ENCODE measurements around the gene HAT1.
A peak's percentile ranks its signal among the peaks of the same experiment; 100 is the strongest.
"Not testable (repeated sequence)": the region's sequence is repeated elsewhere in the genome, so short reads cannot be mapped to it uniquely, and the experiment has no call there.

HAT1 gene

DNA sequence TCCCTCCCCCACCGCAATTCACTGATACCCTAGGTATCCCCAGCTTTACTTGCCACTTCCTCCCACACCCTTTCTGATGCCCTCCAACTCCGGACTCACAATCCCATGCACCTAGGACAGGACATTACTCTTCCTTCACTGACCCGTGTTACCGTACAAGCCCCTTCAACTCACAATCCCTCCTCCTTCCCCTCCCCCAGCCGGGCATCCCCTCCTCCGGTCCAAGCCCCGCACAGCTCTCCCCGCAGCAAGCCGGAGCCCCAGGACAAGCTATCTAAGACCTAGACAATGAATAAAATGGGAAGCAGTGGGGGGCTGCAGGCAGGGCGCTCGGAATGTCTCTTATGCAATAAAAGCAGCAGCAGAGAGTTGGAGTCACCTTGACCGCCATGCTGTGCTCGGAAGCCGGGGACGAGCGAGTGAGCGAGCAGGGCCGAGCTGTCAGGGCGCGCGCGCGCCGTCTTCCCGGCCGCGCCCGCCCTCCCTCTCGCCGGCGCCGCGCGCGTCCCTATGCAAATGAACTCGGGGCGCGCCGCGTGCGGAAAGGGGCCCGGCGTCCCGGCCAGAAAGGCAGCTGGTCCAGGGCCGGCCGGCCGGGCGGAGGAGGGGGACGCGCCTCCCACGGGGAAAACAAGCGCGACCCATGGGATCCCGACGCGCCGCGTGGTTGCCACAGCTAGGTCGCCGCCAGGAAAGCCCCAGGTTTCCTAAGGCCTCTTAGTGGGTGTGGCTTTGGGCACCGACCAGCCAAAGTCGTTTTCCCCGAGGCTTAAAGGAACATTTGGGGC, 28.2 kb upstream of the HAT1 start, which contains the start of gene SLC25A12:
TSS of gene SLC25A12 (minus strand) at position 421 of the 788 bp plus-strand sequence. CDS start at position 391, 30 bp downstream.
- peaks cover 30% of the 10 kb centered on the region for H3K4me1 ChIP-seq (ENCODE audit: insufficient read depth, low read length)
- no peaks in the 10 kb centered on the region for H3K27me3 ChIP-seq (ENCODE audit: control insufficient read depth in 1 of 2, insufficient read depth in 2 of 2, low read length in 2 of 2)

DNA sequence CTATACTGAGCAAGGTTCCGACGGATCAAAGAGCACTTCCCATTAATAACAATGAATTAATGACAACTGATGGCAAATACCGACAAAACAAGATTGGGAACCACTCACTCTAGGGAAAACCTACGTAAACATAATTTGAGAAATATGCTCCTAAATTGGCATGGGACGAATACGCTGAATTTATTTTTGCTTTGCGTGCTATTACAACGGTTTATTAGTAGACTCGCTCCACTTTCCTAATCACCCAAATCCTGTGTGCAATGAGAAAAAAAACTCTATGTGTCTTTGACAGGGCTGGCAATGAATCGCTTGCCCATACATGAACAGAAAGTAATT, 27.7 kb upstream of the HAT1 start:
- Histone ChIP-seq H3K27ac (ENCODE audit: low read depth, low read length) (peak overlapping the region; percentile 92), H3K4me1 (ENCODE audit: insufficient read depth, low read length) (peaks cover 25% of the 10 kb centered on the region), H3K36me3 (ENCODE audit: insufficient read depth, low read length) (no peaks in the 10 kb centered on the region), H3K4me3 (ENCODE audit: low read depth in 1 of 2, low read length in 2 of 2) (peak overlapping the region; percentile 78 to 89), H3K9ac (ENCODE audit: low read length) (peak overlapping the region; percentile 24), H3K27me3 (ENCODE audit: control insufficient read depth in 1 of 2, insufficient read depth in 2 of 2, low read length in 2 of 2) (no peaks in the 10 kb centered on the region), H3K9me3 (ENCODE audit: low read length) (no peaks in the 10 kb centered on the region)

More for the DNA sequence above, 28.2 kb upstream of the HAT1 start, which contains the start of gene SLC25A12:
- Histone ChIP-seq H3K9me3 (ENCODE audit: low read length) (no peaks in the 10 kb centered on the region), H3K36me3 (ENCODE audit: insufficient read depth, low read length) (no peaks in the 10 kb centered on the region), H3K9ac (ENCODE audit: low read length) (peak within 1 kb of the TSS; percentile 78), H3K27ac (ENCODE audit: low read depth, low read length) (peak within 1 kb of the TSS; percentile 92), H3K4me3 (ENCODE audit: low read depth in 1 of 2, low read length in 2 of 2) (peak within 1 kb of the TSS; percentile 78 to 89)

DNA sequence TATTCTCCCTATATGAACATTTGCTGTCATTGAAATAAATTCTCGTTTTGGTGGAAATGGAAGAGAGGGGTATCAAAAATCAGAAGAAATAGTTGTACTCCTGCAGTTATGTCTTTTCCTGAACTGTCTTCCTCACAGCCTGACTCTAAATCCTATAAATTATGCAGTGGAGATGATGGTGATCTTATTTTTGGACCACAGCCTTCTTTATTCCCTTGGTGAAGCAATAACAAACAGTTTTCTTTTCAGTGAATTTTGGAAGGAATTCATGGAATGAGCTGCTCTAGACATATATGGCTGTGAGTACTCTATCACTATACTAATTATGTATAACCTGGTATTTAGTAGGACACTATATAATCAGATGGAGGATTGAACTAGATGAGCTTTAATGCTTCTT, 26.5 kb upstream of the HAT1 start:
- Histone ChIP-seq H3K9me3 (ENCODE audit: low read length) (no peaks in the 10 kb centered on the region), H3K4me1 (ENCODE audit: insufficient read depth, low read length) (peaks cover 20% of the 10 kb centered on the region), H3K27me3 (ENCODE audit: control insufficient read depth in 1 of 2, insufficient read depth in 2 of 2, low read length in 2 of 2) (no peaks in the 10 kb centered on the region), H3K9ac (ENCODE audit: low read length) (no peak overlapping the region), H3K27ac (ENCODE audit: low read depth, low read length) (no peak overlapping the region), H3K36me3 (ENCODE audit: insufficient read depth, low read length) (no peaks in the 10 kb centered on the region), H3K4me3 (ENCODE audit: low read depth in 1 of 2, low read length in 2 of 2) (no peak overlapping the region)

DNA sequence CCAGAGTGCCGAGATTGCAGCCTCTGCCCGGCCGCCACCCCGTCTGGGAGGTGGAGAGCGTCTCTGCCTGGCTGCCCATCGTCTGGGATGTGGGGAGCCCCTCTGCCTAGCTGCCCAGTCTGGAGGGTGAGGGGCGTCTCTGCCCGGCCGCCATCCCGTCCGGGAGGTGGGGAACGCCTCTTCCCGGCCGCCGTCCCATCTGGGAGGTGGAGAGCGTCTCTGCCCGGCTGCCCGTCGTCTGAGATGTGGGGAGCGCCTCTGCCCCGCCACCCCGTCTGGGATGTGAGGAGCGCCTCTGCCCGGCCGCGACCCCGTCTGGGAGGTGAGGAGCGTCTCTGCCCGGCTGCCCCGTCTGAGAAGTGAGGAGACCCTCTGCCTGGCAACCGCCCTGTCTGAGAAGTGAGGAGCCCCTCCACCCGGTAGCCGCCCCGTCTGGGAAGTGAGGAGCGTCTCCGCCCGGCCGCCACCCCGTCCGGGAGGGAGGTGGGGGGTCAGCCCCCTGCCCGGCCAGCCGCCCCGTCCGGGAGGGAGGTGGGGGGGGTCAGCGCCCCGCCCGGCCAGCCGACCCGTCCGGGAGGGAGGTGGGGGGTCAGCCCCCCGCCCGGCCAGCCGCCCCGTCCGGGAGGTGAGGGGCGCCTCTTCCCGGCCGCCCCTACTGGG, 22.5 kb upstream of the HAT1 start:
- H3K27me3 ChIP-seq (ENCODE audit: control insufficient read depth in 1 of 2, insufficient read depth in 2 of 2, low read length in 2 of 2); H3K4me3 ChIP-seq (ENCODE audit: low read depth in 1 of 2, low read length in 2 of 2); H3K27ac ChIP-seq (ENCODE audit: low read depth, low read length); H3K4me1 ChIP-seq (ENCODE audit: insufficient read depth, low read length); H3K9me3 ChIP-seq (ENCODE audit: low read length); H3K9ac ChIP-seq (ENCODE audit: low read length); H3K36me3 ChIP-seq (ENCODE audit: insufficient read depth, low read length): not testable (repeated sequence)

DNA sequence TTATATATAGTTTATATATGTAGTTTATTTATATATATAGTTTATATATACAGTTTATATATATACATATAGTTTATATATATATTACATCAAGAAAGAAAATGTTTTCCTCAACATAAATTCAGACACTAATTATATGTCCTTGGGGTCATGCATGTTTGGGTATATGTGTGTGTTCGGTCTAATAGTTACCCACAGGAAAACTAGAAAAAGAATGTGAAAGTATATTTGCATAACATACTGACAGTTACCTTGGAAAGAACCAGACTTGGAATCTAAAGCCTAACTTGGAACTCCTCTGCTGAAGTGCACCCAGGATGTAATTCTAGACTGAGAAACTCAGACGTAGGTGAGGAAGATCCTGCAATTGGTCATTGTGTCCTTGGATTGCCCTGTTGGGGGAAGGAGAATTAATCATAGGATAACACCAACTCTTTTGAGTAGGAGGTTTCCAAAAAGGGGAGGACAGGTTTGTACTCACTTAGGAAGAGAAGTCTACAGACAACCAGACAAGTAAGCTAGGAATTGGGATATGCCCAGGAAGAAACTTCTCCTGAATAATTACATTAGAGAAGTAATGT, 19.3 kb upstream of the HAT1 start:
- H3K9me3 ChIP-seq (ENCODE audit: low read length), result no peaks in the 10 kb centered on the region
- H3K27ac ChIP-seq (ENCODE audit: low read depth, low read length), result no peak overlapping the region
- H3K36me3 ChIP-seq (ENCODE audit: insufficient read depth, low read length), result no peaks in the 10 kb centered on the region
- no peak overlapping the region for H3K9ac ChIP-seq (ENCODE audit: low read length)
- no peaks in the 10 kb centered on the region for H3K4me1 ChIP-seq (ENCODE audit: insufficient read depth, low read length)
- no peaks in the 10 kb centered on the region for H3K27me3 ChIP-seq (ENCODE audit: control insufficient read depth in 1 of 2, insufficient read depth in 2 of 2, low read length in 2 of 2)
- H3K4me3 ChIP-seq (ENCODE audit: low read depth in 1 of 2, low read length in 2 of 2), result no peak overlapping the region

DNA sequence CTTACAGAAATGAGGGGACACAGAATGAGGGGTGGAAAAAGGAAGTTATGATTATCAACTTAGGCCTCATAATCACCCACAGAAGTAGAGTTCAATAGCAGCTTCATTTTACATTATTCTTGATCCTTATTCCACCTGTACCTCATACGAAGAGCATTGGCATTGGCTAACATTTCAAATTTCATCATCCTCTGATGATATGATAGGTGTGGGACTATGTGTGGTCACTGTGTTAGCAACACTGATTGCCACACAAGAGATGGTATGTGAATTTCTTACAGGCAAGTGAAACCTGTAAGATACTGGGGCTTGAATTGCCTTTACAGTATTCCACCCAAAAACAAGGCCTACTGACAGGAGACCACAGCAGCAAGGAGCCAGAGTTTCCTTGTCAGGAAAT, 14.0 kb upstream of the HAT1 start:
- Histone ChIP-seq H3K9me3 (ENCODE audit: low read length) (no peaks in the 10 kb centered on the region), H3K4me1 (ENCODE audit: insufficient read depth, low read length) (no peaks in the 10 kb centered on the region), H3K4me3 (ENCODE audit: low read depth in 1 of 2, low read length in 2 of 2) (no peak overlapping the region), H3K27me3 (ENCODE audit: control insufficient read depth in 1 of 2, insufficient read depth in 2 of 2, low read length in 2 of 2) (no peaks in the 10 kb centered on the region), H3K27ac (ENCODE audit: low read depth, low read length) (no peak overlapping the region), H3K36me3 (ENCODE audit: insufficient read depth, low read length) (no peaks in the 10 kb centered on the region), H3K9ac (ENCODE audit: low read length) (no peak overlapping the region)

DNA sequence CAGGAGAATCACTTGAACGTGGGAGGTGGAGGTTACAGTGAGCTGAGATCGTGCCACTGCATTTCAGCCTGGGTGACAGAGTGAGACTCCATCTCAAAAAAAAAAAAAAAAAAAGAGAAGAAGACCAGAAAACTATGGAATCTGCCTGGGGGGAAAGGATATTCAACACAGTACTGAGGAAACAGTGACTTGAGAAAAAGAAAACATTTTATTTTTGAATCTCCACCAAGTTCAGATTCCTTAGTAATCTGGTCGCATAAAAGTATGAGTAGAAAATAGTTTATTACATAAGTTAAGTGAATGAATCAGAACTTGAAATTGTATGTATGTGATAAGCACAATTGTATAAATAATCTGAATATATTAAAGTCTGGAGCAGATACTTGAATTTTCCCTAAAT, 13.0 kb upstream of the HAT1 start:
- H3K4me3 ChIP-seq (ENCODE audit: low read depth in 1 of 2, low read length in 2 of 2), result no peak overlapping the region
- H3K36me3 ChIP-seq (ENCODE audit: insufficient read depth, low read length), result no peaks in the 10 kb centered on the region
- H3K27ac ChIP-seq (ENCODE audit: low read depth, low read length), result no peak overlapping the region
- H3K4me1 ChIP-seq (ENCODE audit: insufficient read depth, low read length), result no peaks in the 10 kb centered on the region
- H3K9me3 ChIP-seq (ENCODE audit: low read length), result no peaks in the 10 kb centered on the region
- no peaks in the 10 kb centered on the region for H3K27me3 ChIP-seq (ENCODE audit: control insufficient read depth in 1 of 2, insufficient read depth in 2 of 2, low read length in 2 of 2)
- no peak overlapping the region for H3K9ac ChIP-seq (ENCODE audit: low read length)

DNA sequence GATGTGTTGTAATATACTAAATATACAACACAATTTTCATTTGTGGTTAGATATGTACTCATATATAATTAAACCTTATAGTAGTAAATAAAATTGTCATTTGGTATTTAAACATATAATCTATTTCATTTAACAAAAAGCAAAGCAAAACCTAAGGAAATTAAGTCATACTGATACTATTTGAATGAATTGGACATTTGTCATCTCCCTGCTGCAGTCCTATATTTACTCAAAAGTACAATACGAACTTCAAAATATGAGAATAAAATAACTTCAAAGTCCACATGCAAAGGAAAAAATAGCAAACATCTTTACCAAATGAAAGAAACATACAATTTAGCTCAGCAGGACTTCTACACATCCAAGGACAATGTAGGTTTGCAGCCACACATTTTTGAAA, 11.8 kb upstream of the HAT1 start:
- Histone ChIP-seq H3K36me3 (ENCODE audit: insufficient read depth, low read length) (no peaks in the 10 kb centered on the region), H3K9ac (ENCODE audit: low read length) (no peak overlapping the region), H3K4me1 (ENCODE audit: insufficient read depth, low read length) (no peaks in the 10 kb centered on the region), H3K4me3 (ENCODE audit: low read depth in 1 of 2, low read length in 2 of 2) (no peak overlapping the region), H3K27ac (ENCODE audit: low read depth, low read length) (no peak overlapping the region), H3K27me3 (ENCODE audit: control insufficient read depth in 1 of 2, insufficient read depth in 2 of 2, low read length in 2 of 2) (no peaks in the 10 kb centered on the region), H3K9me3 (ENCODE audit: low read length) (no peaks in the 10 kb centered on the region)

DNA sequence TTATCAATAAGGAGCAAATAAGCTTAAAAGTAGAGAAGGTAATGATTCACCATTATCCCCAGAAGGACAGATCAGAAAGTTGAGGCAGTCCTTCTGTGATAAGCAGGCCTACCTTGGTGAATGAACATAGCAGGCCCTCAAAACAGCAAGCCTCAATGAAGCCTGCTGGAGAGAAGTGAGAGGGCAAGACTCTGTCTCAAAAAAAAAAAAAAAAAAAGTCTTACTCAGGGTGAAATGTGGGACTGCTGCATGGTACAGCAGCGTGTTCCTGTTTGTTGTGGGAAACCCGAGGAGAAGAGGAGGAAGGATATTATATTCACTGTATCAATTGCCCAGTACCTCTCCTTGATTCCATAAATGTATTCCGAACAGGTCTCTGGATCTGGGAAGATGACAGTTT, 8.7 kb upstream of the HAT1 start:
- no peak overlapping the region for H3K4me3 ChIP-seq (ENCODE audit: low read depth in 1 of 2, low read length in 2 of 2)

DNA sequence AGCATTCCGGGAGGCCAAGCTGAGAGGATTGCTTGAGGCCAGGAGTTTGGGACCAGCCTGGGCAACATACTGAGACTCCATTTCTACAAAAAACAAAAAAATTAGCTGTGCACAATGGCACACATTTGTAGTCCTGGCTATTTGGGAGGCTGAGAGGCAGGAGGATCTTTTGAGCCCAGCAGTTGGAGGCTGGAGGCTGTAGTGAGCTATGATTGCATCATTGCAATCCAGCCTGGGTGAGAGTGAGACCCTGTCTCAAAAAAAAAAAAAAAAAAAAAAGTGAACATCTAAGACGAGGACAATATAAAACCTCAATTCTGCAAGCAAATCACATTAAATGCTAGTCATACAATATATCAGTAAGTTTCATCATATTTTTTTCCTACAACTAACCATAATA, 2.8 kb upstream of the HAT1 start:
- Histone ChIP-seq H3K4me3 (ENCODE audit: low read depth in 1 of 2, low read length in 2 of 2) (no peak overlapping the region), H3K4me1 (ENCODE audit: insufficient read depth, low read length) (peaks cover 19% of the 10 kb centered on the region), H3K9ac (ENCODE audit: low read length) (no peak overlapping the region), H3K9me3 (ENCODE audit: low read length) (no peaks in the 10 kb centered on the region), H3K36me3 (ENCODE audit: insufficient read depth, low read length) (no peaks in the 10 kb centered on the region), H3K27ac (ENCODE audit: low read depth, low read length) (no peak overlapping the region), H3K27me3 (ENCODE audit: control insufficient read depth in 1 of 2, insufficient read depth in 2 of 2, low read length in 2 of 2) (no peaks in the 10 kb centered on the region)

More for the DNA sequence above, 8.7 kb upstream of the HAT1 start:
- H3K27ac ChIP-seq (ENCODE audit: low read depth, low read length), result no peak overlapping the region
- no peaks in the 10 kb centered on the region for H3K27me3 ChIP-seq (ENCODE audit: control insufficient read depth in 1 of 2, insufficient read depth in 2 of 2, low read length in 2 of 2)
- H3K4me1 ChIP-seq (ENCODE audit: insufficient read depth, low read length), result no peaks in the 10 kb centered on the region
- no peak overlapping the region for H3K9ac ChIP-seq (ENCODE audit: low read length)
- H3K9me3 ChIP-seq (ENCODE audit: low read length), result no peaks in the 10 kb centered on the region
- no peaks in the 10 kb centered on the region for H3K36me3 ChIP-seq (ENCODE audit: insufficient read depth, low read length)

DNA sequence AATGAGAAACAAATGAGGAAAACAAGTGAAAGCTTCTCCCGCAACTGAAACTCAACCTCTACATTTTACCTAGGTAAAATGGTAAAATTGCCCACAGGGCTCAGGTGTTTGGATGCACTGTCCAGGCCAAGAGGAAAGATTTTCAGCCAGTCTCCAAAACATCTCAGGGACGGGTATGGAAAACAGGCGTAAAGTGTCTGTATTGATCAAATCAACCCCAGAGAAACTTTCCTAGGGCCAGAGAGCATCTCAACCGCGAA, 361 bp upstream of the HAT1 start:
- H3K36me3 ChIP-seq (ENCODE audit: insufficient read depth, low read length), result peaks cover 4% of the 10 kb centered on the region
- H3K9ac ChIP-seq (ENCODE audit: low read length), result peak overlapping the region; percentile 57
- H3K9me3 ChIP-seq (ENCODE audit: low read length), result no peaks in the 10 kb centered on the region
- H3K4me1 ChIP-seq (ENCODE audit: insufficient read depth, low read length), result peaks cover 19% of the 10 kb centered on the region
- no peaks in the 10 kb centered on the region for H3K27me3 ChIP-seq (ENCODE audit: control insufficient read depth in 1 of 2, insufficient read depth in 2 of 2, low read length in 2 of 2)
- H3K4me3 ChIP-seq (ENCODE audit: low read depth in 1 of 2, low read length in 2 of 2), result peak overlapping the region in 1 of 2 donors; percentile 72
- peak overlapping the region; percentile 95 for H3K27ac ChIP-seq (ENCODE audit: low read depth, low read length)
